Measurements from ENCODE around the gene GPR89A. TPM values are rescaled to one million over a fixed set of nuclear protein-coding genes. Genes with fewer than 3 reads are reported as not detected.
"Not testable (repeated sequence)": the region's sequence is repeated elsewhere in the genome, so short reads cannot be mapped to it uniquely, and the experiment has no call there.

Gene GPR89A
- total and polyA plus RNA-seq, 10 of the 15 experiments (the other 5 are each of a cell fraction or from before 2014, with no cell fraction given), result 15.0 to 34.8 (median 26.9) TPM

GRCh38 chr1:145717833-145718232, 110.0 kb downstream of the GPR89A start:
- TF ChIP-seq POU2F2 (IDR thresholded peaks at IDR 0.05; ENCODE audit: borderline replicate concordance, low read depth, low read length), result no peak
- TF ChIP-seq ATF7 (IDR thresholded peaks at IDR 0.05; ENCODE audit: low read depth), result no peak
- no peak for TF ChIP-seq DPF2 (IDR thresholded peaks at IDR 0.05)
- TF ChIP-seq MEF2B (IDR thresholded peaks at IDR 0.05; ENCODE audit: partially characterized antibody, poor library complexity, severe bottlenecking), result no peak
- no peak for TF ChIP-seq TAF1 (IDR thresholded peaks at IDR 0.05; ENCODE audit: borderline replicate concordance, low read depth, low read length)
- TF ChIP-seq EGR1 (IDR thresholded peaks at IDR 0.05; ENCODE audit: borderline replicate concordance in 1 of 2, low read depth in 2 of 2, low read length in 2 of 2), result no peak
- TF ChIP-seq SMAD1 (IDR thresholded peaks at IDR 0.05; ENCODE audit: low read depth, partially characterized antibody), result no peak
- TF ChIP-seq ETV6 (conservative IDR thresholded peaks at IDR 0.05 in 1 of 2, IDR thresholded peaks at IDR 0.05 in 1 of 2; ENCODE audit: borderline replicate concordance in 1 of 2, low read depth in 1 of 2), result no peak
- no peak for TF ChIP-seq BCL11A (IDR thresholded peaks at IDR 0.05; ENCODE audit: low read depth, low read length)
- TF ChIP-seq ZNF207 (IDR thresholded peaks at IDR 0.05; ENCODE audit: borderline replicate concordance), result no peak
- no peak for TF ChIP-seq IKZF1 (conservative IDR thresholded peaks at IDR 0.05)
- TF ChIP-seq TCF3 (IDR thresholded peaks at IDR 0.05; ENCODE audit: borderline replicate concordance, insufficient read depth, low read depth, low read length), result no peak
- no peak for TF ChIP-seq HDGF (IDR thresholded peaks at IDR 0.05)
- TF ChIP-seq ZBED1 (IDR thresholded peaks at IDR 0.05; ENCODE audit: borderline replicate concordance), result no peak
- TF ChIP-seq GABPA (IDR thresholded peaks at IDR 0.05; ENCODE audit: low read depth), result no peak
- TF ChIP-seq JUND (IDR thresholded peaks at IDR 0.05; ENCODE audit: low read depth, low read length), result no peak
- TF ChIP-seq RFX5 (IDR thresholded peaks at IDR 0.05; ENCODE audit: low read depth, low read length), result no peak
- H3K36me3 ChIP-seq (ENCODE audit: control insufficient read depth in 2 of 2, insufficient read depth in 2 of 2, low read length in 1 of 2), result no peaks in the 10 kb centered on the region
- no peak overlapping the region for H3K27ac ChIP-seq (ENCODE audit: control insufficient read depth, insufficient read depth)
- WGBS (ENCODE audit: insufficient coverage, insufficient replicate concordance, low lambda C conversion rate, missing lambda C conversion rate), result 31% methylated on average over 1 of the region's 1 CpG
- H3K4me3 ChIP-seq, result no peak overlapping the region
- ATAC-seq, result no peak
- ChIA-PET SMC1A (ENCODE audit: uncharacterized antibody, unreplicated experiment) (interaction anchor here (0.9 to 3.1 kb wide), 2 partner anchors 8 to 26 kb away, joined by 3 to 17 read pairs; no protein-coding TSS in a partner anchor), POLR2A (no interaction called here), RAD21 (ENCODE audit: unreplicated experiment) (no interaction called here), CTCF (no interaction called here)
- no peak overlapping the region for H2AFZ ChIP-seq (ENCODE audit: control insufficient read depth, low read depth, low read length)
- DNase-seq (ENCODE audit: low read depth, low spot score), result no peak
- peaks cover 16% of the 10 kb centered on the region for H3K4me1 ChIP-seq (ENCODE audit: control insufficient read depth, insufficient read depth, low read length)
- in situ Hi-C loops (cut with MboI) (no loop called here), intact Hi-C loops (cut with micrococcal nuclease; ENCODE audit: unreplicated experiment) (no loop called here)
- H3K4me2 ChIP-seq (ENCODE audit: control insufficient read depth, insufficient read depth), result no peak overlapping the region
- H3K27me3 ChIP-seq (replicated peaks in 1 of 2; ENCODE audit: control insufficient read depth in 2 of 2, insufficient read depth in 2 of 2, low read length in 1 of 2), result no peaks in the 10 kb centered on the region
- no peaks in the 10 kb centered on the region for H4K20me1 ChIP-seq (ENCODE audit: control insufficient read depth, insufficient read depth)
- H3K9me3 ChIP-seq (replicated peaks; ENCODE audit: control insufficient read depth, insufficient read depth, low read length), result no peaks in the 10 kb centered on the region
- no peaks in the 10 kb centered on the region for H3K79me2 ChIP-seq (ENCODE audit: control insufficient read depth, insufficient read depth, low read length)
- no peak for FAIRE-seq
- BruUV-seq (replicated peaks), result no TSS peak
- H3K9ac ChIP-seq (ENCODE audit: control insufficient read depth, insufficient read depth, low read length), result no peak overlapping the region

- ATAC-seq; H3K27ac ChIP-seq (ENCODE audit: control insufficient read depth, insufficient read depth); CTCF ChIA-PET; H3K4me2 ChIP-seq (ENCODE audit: control insufficient read depth, insufficient read depth); POLR2A ChIA-PET; H3K4me3 ChIP-seq; H3K79me2 ChIP-seq (ENCODE audit: control insufficient read depth, insufficient read depth, low read length); H3K9me3 ChIP-seq (replicated peaks; ENCODE audit: control insufficient read depth, insufficient read depth, low read length); intact Hi-C loops (cut with micrococcal nuclease; ENCODE audit: unreplicated experiment); H3K36me3 ChIP-seq (ENCODE audit: control insufficient read depth in 2 of 2, insufficient read depth in 2 of 2, low read length in 1 of 2); FAIRE-seq; H2AFZ ChIP-seq (ENCODE audit: control insufficient read depth, low read depth, low read length); DNase-seq (ENCODE audit: low read depth, low spot score); in situ Hi-C loops (cut with MboI); BruUV-seq (replicated peaks); H3K27me3 ChIP-seq (replicated peaks in 1 of 2; ENCODE audit: control insufficient read depth in 2 of 2, insufficient read depth in 2 of 2, low read length in 1 of 2); H4K20me1 ChIP-seq (ENCODE audit: control insufficient read depth, insufficient read depth); H3K9ac ChIP-seq (ENCODE audit: control insufficient read depth, insufficient read depth, low read length): not testable (repeated sequence)
- ChIA-PET SMC1A (ENCODE audit: uncharacterized antibody, unreplicated experiment) (interaction anchor here (0.7 to 3.1 kb wide), 3 partner anchors 9 to 97 kb away, joined by 3 to 17 read pairs (median 3); no protein-coding TSS in a partner anchor), RAD21 (ENCODE audit: unreplicated experiment) (interaction anchor here (0.9 to 1.0 kb wide), 2 partner anchors 9 to 119 kb away, joined by 3 to 4 read pairs; no protein-coding TSS in a partner anchor)
- peaks cover 16% of the 10 kb centered on the region for H3K4me1 ChIP-seq (ENCODE audit: control insufficient read depth, insufficient read depth, low read length)
- 62% methylated on average over 5 of the region's 5 CpGs for WGBS (ENCODE audit: insufficient coverage, insufficient replicate concordance, low lambda C conversion rate, missing lambda C conversion rate)
Observed at GRCh38 chr1:145718465-145718864, 110.7 kb downstream of the GPR89A start.

Data from GM12878 (cell line).